Suprapubic skin (tissue), 4 donors: ENCODE results near the gene LMNTD1. TPM values are rescaled to one million over a fixed set of nuclear protein-coding genes. Genes with fewer than 3 reads are reported as not detected.

ENCODE experiments used
- DNase-seq, 2 donors: peaks; one replicate each; pipeline ENCODE4 v3.0.0-alpha.2; 2019; ENCODE audit warnings: low spot score in 2 of 2
- H3K27ac ChIP-seq: fragments of 200-600 bp; sonication (generic); one replicate; pipeline ENCODE4 v1.5.1; 2019
- H3K27me3 ChIP-seq: fragments of 200-600 bp; sonication (generic); one replicate; pipeline ENCODE4 v1.5.1; 2019
- H3K36me3 ChIP-seq: fragments of 200-600 bp; sonication (generic); one replicate; pipeline ENCODE4 v1.5.1; 2019
- H3K4me1 ChIP-seq: fragments of 200-600 bp; sonication (generic); one replicate; pipeline ENCODE4 v1.5.1; 2019
- H3K4me3 ChIP-seq: fragments of 200-600 bp; sonication (generic); one replicate; pipeline ENCODE4 v1.5.1; 2019; ENCODE audit warnings: mild to moderate bottlenecking
- H3K9me3 ChIP-seq: fragments of 200-600 bp; sonication (generic); one replicate; pipeline ENCODE4 v1.5.1; 2019
- EP300 ChIP-seq: sonication (generic); formaldehyde crosslinking; IDR thresholded peaks from one replicate; pipeline ENCODE4 v1.6.1; 2017; ENCODE audit warnings: antibody characterized with exemption
- POLR2A ChIP-seq, 2 donors: fragments of 450-650 bp; IDR thresholded peaks; one replicate each; pipeline ENCODE4 v1.6.1; 2017; ENCODE audit warnings: antibody characterized with exemption in 2 of 2, mild to moderate bottlenecking in 2 of 2, moderate library complexity in 2 of 2
- POLR2AphosphoS5 ChIP-seq, 3 donors: sonication (generic); formaldehyde crosslinking; IDR thresholded peaks; one replicate each; pipeline ENCODE4 v1.6.1; 2017; ENCODE audit warnings: antibody characterized with exemption in 3 of 3
- WGBS: methylation state at CpG from one replicate; pipeline ENCODE4 v1.1.5; 2018; 5-methylcytosine and 5-hydroxymethylcytosine counted together
- total RNA-seq, 4 donors: library from RNA; depleted of rRNA; stranded (reverse); fragments of >200 nt; gene quantifications; one replicate each; pipeline ENCODE4 v1.1.0, GENCODE V29; 2016
- TF ChIP-seq, protein P1 (sequence below), 2 donors: fragments of 200-600 bp in 1 of 2; fragments of 450-650 bp in 1 of 2; sonication (generic) in 1 of 2; IDR thresholded peaks; one replicate each; pipeline ENCODE4 v1.5.1; 2016 to 2019; ENCODE audit warnings: antibody characterized with exemption in 2 of 2, mild to moderate bottlenecking in 1 of 2, moderate library complexity in 1 of 2

The LMNTD1 gene
- total RNA-seq, 4 donors from 2014 or later: 2.7 TPM; not detected in 3

DNA sequence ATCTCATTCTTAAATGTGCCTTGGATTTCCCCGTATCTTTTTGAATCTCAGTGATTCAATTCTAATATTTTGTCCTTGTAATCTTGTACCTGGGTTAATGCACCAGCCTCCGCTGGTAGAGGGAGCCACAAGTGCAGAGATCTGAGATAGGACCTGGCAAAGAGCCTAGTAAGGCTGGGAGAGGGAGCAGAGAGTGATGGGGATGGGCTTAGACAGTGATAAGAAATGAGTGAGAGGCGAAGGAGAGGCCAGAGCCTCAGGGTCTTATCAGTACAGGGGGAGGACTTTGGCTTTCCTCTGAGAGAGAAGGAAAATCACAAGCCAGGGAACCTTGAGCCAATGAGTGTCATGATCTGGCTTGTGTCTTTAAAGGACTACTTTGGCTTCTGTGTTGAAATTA is 30.5 kb upstream of the LMNTD1 start:
- no peaks in the 10 kb centered on the region for H3K36me3 ChIP-seq
- no peak overlapping the region for H3K4me3 ChIP-seq
- WGBS: 54% methylated on average over 3 of the region's 3 CpGs
- H3K27ac ChIP-seq: no peak overlapping the region
- TF ChIP-seq, protein P1, sequence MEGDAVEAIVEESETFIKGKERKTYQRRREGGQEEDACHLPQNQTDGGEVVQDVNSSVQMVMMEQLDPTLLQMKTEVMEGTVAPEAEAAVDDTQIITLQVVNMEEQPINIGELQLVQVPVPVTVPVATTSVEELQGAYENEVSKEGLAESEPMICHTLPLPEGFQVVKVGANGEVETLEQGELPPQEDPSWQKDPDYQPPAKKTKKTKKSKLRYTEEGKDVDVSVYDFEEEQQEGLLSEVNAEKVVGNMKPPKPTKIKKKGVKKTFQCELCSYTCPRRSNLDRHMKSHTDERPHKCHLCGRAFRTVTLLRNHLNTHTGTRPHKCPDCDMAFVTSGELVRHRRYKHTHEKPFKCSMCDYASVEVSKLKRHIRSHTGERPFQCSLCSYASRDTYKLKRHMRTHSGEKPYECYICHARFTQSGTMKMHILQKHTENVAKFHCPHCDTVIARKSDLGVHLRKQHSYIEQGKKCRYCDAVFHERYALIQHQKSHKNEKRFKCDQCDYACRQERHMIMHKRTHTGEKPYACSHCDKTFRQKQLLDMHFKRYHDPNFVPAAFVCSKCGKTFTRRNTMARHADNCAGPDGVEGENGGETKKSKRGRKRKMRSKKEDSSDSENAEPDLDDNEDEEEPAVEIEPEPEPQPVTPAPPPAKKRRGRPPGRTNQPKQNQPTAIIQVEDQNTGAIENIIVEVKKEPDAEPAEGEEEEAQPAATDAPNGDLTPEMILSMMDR (IDR thresholded peaks at IDR 0.05): no peak
- TF ChIP-seq POLR2AphosphoS5 (IDR thresholded peaks at IDR 0.05) (no peak), EP300 (no peak), POLR2A (IDR thresholded peaks at IDR 0.05) (no peak)
- no peaks in the 10 kb centered on the region for H3K27me3 ChIP-seq
- no peak for DNase-seq
- H3K9me3 ChIP-seq: no peaks in the 10 kb centered on the region
- peaks cover 26% of the 10 kb centered on the region for H3K4me1 ChIP-seq

DNA sequence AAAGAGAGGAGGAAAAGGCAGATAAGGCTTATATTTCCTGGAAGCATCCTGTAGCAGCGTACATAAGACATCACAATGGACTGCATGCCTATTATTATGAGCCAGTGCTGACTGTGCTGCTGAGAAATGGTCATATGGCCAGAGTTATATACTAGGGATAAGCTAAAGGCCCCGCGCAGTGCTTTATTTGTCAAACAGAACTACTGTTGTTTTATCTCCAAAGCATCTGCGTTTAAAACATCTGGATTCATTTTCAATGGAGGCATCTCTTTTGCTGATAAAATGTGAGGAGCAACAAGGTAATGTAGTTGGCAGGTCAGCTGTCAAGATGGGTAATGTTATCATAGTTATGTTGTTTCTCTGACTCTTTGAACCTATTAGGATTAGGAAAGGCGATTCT is 28.0 kb upstream of the LMNTD1 start:
- no peak for DNase-seq
- TF ChIP-seq, protein P1 (IDR thresholded peaks at IDR 0.05): no peak
- TF ChIP-seq POLR2AphosphoS5 (IDR thresholded peaks at IDR 0.05) (no peak), EP300 (no peak), POLR2A (IDR thresholded peaks at IDR 0.05) (no peak)
- WGBS: 92% methylated on average over 5 of the region's 5 CpGs

DNA sequence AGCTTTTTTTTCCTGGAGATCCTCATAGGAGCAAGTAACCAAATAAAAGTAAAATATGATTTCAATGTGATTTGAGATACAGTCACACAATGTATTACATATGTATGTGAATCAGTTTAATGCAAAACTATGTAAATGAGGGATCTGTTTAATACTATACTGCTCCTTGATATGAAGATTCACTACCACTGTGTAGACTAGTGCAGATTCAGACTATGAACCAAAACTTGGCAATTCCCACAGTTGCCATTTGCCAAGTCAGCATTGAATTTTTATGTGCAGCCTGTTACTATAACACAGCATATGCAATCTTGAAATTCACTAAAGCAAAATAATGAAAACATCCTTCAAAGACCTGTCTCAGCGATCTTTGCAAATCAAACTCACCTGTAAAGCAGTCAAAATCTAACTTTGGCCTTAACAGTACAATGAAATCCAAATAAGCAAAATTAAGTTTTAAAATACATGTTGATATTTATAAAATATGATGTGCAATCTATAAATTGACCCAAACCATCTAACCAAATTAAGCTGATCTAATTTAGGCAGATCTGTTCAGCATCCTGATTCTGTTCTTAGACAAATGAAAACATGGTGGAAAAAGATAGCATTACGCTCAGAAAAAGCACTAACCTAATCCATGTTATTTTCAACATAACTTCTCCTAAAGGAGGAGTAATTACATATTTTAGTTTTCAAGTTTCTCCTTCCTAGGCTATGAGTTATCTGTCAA is 25.5 kb upstream of the LMNTD1 start:
- no peaks in the 10 kb centered on the region for H3K36me3 ChIP-seq
- H3K9me3 ChIP-seq: no peaks in the 10 kb centered on the region
- 79% methylated on average over 2 of the region's 2 CpGs for WGBS
- H3K27me3 ChIP-seq: no peaks in the 10 kb centered on the region
- no peak overlapping the region for H3K4me3 ChIP-seq
- H3K27ac ChIP-seq: no peak overlapping the region
- peaks cover 16% of the 10 kb centered on the region for H3K4me1 ChIP-seq
- DNase-seq: no peak
- TF ChIP-seq, protein P1 (IDR thresholded peaks at IDR 0.05): no peak
- TF ChIP-seq POLR2A (IDR thresholded peaks at IDR 0.05) (no peak), POLR2AphosphoS5 (IDR thresholded peaks at IDR 0.05) (no peak)

More for the DNA sequence above, 28.0 kb upstream of the LMNTD1 start:
- H3K4me3 ChIP-seq: no peak overlapping the region
- H3K4me1 ChIP-seq: peaks cover 24% of the 10 kb centered on the region
- H3K9me3 ChIP-seq: no peaks in the 10 kb centered on the region
- no peaks in the 10 kb centered on the region for H3K27me3 ChIP-seq
- no peak overlapping the region for H3K27ac ChIP-seq
- no peaks in the 10 kb centered on the region for H3K36me3 ChIP-seq

DNA sequence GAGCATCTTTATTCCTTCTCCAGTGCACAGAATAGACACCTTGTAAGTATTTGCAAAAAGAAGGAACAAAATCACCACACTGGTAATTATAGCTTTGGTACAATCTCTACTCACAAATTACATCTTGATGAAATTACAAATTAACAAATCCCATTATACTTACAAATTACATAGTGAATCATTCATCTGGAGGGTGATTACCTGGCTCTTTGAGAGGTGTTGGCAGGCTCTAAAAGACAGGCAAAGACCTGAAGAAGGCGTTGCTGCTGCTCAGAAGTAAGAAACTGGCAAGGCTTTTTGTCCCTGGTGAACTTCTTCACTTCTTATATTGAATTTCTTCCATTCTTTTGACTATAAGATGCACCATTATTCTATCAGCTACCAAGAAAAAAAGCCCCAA is 21.7 kb upstream of the LMNTD1 start:
- Histone ChIP-seq H3K4me3 (no peak overlapping the region), H3K9me3 (no peaks in the 10 kb centered on the region), H3K4me1 (peaks cover 22% of the 10 kb centered on the region), H3K27me3 (no peaks in the 10 kb centered on the region), H3K27ac (no peak overlapping the region), H3K36me3 (no peaks in the 10 kb centered on the region)
- no peak for DNase-seq
- no peak for TF ChIP-seq POLR2A (IDR thresholded peaks at IDR 0.05)
- TF ChIP-seq EP300: no peak
- TF ChIP-seq, protein P1 (IDR thresholded peaks at IDR 0.05): no peak
- no peak for TF ChIP-seq POLR2AphosphoS5 (IDR thresholded peaks at IDR 0.05)
- 70% methylated on average over 1 of the region's 1 CpG for WGBS

DNA sequence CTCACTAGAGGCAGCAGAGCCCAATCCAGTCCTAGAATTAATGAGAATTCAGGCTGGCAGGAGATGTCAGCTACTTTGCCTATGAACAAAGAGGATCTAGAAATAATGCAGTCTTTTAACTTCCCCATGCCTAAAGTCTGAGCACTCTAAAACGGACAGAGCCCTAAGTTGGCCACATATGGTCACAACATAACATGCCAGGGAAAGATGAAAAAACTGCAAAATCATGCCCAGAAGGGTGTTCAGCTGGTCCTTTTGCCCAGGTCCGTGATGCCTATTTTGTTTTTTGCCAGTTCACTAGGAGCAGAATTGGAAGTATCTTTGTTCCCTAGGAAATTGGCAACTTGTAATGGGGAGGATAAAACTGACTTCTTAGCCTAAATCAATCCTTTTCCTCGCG is 20.3 kb upstream of the LMNTD1 start:
- no peak for DNase-seq
- 38% methylated on average over 4 of the region's 4 CpGs for WGBS
- Histone ChIP-seq H3K27me3 (no peaks in the 10 kb centered on the region), H3K4me3 (no peak overlapping the region), H3K36me3 (no peaks in the 10 kb centered on the region), H3K4me1 (peaks cover 22% of the 10 kb centered on the region), H3K9me3 (no peaks in the 10 kb centered on the region), H3K27ac (no peak overlapping the region)
- TF ChIP-seq, protein P1 (IDR thresholded peaks at IDR 0.05): no peak
- TF ChIP-seq POLR2A (IDR thresholded peaks at IDR 0.05): no peak
- TF ChIP-seq EP300: no peak
